Brain microvascular endothelial cell (primary cell): ENCODE measurements around the gene POLR1B.

Source experiments
- DNase-seq: peaks from one replicate; pipeline ENCODE4 v3.0.0-alpha.2; 2020
- H3K27ac ChIP-seq: fragments of 250-450 bp; sonication (Bioruptor Pico); 2 replicates; pipeline ENCODE4 v1.5.1; 2020; ENCODE audit warnings: mild to moderate bottlenecking, moderate library complexity
- H3K27me3 ChIP-seq: fragments of 250-450 bp; sonication (Bioruptor Pico); replicated peaks from 2 replicates; pipeline ENCODE4 v1.5.1; 2020; ENCODE audit warnings: mild to moderate bottlenecking
- H3K36me3 ChIP-seq: fragments of 250-450 bp; sonication (Bioruptor Pico); replicated peaks from 2 replicates; pipeline ENCODE4 v1.5.1; 2020; ENCODE audit warnings: mild to moderate bottlenecking
- H3K4me3 ChIP-seq: 2 replicates; pipeline ENCODE4 v1.5.1; 2011; ENCODE audit warnings: low read depth, mild to moderate bottlenecking, control low read depth, low read length, moderate library complexity
- CTCF ChIP-seq: IDR thresholded peaks from 2 replicates; pipeline ENCODE4 v1.5.1; 2011; ENCODE audit warnings: low read depth, mild to moderate bottlenecking, moderate library complexity, low read length, control low read depth, inconsistent platforms; ENCODE audit errors: missing control alignments
- in situ Hi-C: cut with HindIII; loops from 2 replicates; pipeline ENCODE4 v1.10.0; 2017; ENCODE audit warnings: low sequenced_read_pairs, low pct_ligation_motif_present

Gene POLR1B

GRCh38 chr2:112600634-112601033, 58.4 kb downstream of the POLR1B start:
- in situ Hi-C loops, result no loop called here

GRCh38 chr2:112601754-112602153, 59.5 kb downstream of the POLR1B start:
- Histone ChIP-seq H3K27me3 (no peaks in the 10 kb centered on the region), H3K27ac (no peak overlapping the region), H3K36me3 (no peaks in the 10 kb centered on the region), H3K4me3 (no peak overlapping the region)
- in situ Hi-C loops, result no loop called here
- no peak for TF ChIP-seq CTCF
- DNase-seq, result no peak

More at GRCh38 chr2:112600634-112601033, 58.4 kb downstream of the POLR1B start:
- Histone ChIP-seq H3K36me3 (no peaks in the 10 kb centered on the region), H3K27ac (no peak overlapping the region), H3K27me3 (no peaks in the 10 kb centered on the region), H3K4me3 (no peak overlapping the region)
- no peak for DNase-seq
- no peak for TF ChIP-seq CTCF

- no peak overlapping the region for H3K4me3 ChIP-seq
- no peaks in the 10 kb centered on the region for H3K27me3 ChIP-seq
- no peak for DNase-seq
- in situ Hi-C loops, result no loop called here
- no peaks in the 10 kb centered on the region for H3K36me3 ChIP-seq
- no peak for TF ChIP-seq CTCF
- H3K27ac ChIP-seq, result no peak overlapping the region
These were observed 60.7 kb downstream of the POLR1B start for GRCh38 chr2:112602917-112603316.

GRCh38 chr2:112603731-112604130, 61.5 kb downstream of the POLR1B start:
- no peaks in the 10 kb centered on the region for H3K27me3 ChIP-seq
- H3K27ac ChIP-seq, result no peak overlapping the region
- TF ChIP-seq CTCF, result no peak
- H3K4me3 ChIP-seq, result no peak overlapping the region
- DNase-seq, result no peak
- H3K36me3 ChIP-seq, result no peaks in the 10 kb centered on the region
- in situ Hi-C loops, result no loop called here

GRCh38 chr2:112604952-112605351, 62.7 kb downstream of the POLR1B start:
- no peak for TF ChIP-seq CTCF
- no peaks in the 10 kb centered on the region for H3K27me3 ChIP-seq
- no peak for DNase-seq
- no peaks in the 10 kb centered on the region for H3K36me3 ChIP-seq
- in situ Hi-C loops, result no loop called here
- no peak overlapping the region for H3K4me3 ChIP-seq
- H3K27ac ChIP-seq, result no peak overlapping the region

- no peak overlapping the region for H3K4me3 ChIP-seq
- no peak overlapping the region for H3K27ac ChIP-seq
- in situ Hi-C loops, result no loop called here
- H3K27me3 ChIP-seq, result no peaks in the 10 kb centered on the region
- no peak for TF ChIP-seq CTCF
- H3K36me3 ChIP-seq, result no peaks in the 10 kb centered on the region
- no peak for DNase-seq
These were observed 63.7 kb downstream of the POLR1B start for GRCh38 chr2:112605926-112606325.
